IMR-90 (cell line): ENCODE data around the gene COL28A1. TPM values are rescaled to one million over a fixed set of nuclear protein-coding genes. Genes with fewer than 3 reads are reported as not detected.
"Not testable (repeated sequence)": the region's sequence is repeated elsewhere in the genome, so short reads cannot be mapped to it uniquely, and the experiment has no call there.

Experiments
- ATAC-seq: fragments of 200-7000 bp; cut with Tn5 transposase; 2 replicates; pipeline ENCODE4 v1.9.1; 2020; ENCODE audit warnings: low read depth, mild to moderate bottlenecking, moderate library complexity
- BruUV-seq: library from RNA; stranded (reverse); fragments of 400-500 nt; replicated peaks from 2 replicates; lab custom pipeline; 2021; lab: Mats Ljungman, UMichigan
- CTCF ChIA-PET: fragments of 300-600 bp; formaldehyde crosslinking; extraction: SDS; loops from one replicate; lab custom pipeline; 2021; ENCODE audit warnings: antibody characterized with exemption; lab: Yijun Ruan, JAX
- POLR2A ChIA-PET: fragments of 300-600 bp; sonication (Branson Sonifier 250); formaldehyde crosslinking; loops from one replicate; lab custom pipeline; 2022; ENCODE audit warnings: antibody characterized with exemption; ENCODE audit not compliant: unreplicated experiment; lab: Charles Lee
- DNase-seq: peaks from one replicate; pipeline ENCODE4 v3.0.0; 2013
- H2AFZ ChIP-seq: replicated peaks from 2 replicates; pipeline ENCODE3; 2013; ENCODE audit warnings: low read length, mild to moderate bottlenecking; ENCODE audit not compliant: poor library complexity
- H2AK5ac ChIP-seq: 2 replicates; pipeline ENCODE4 v1.6.1; 2013; ENCODE audit warnings: low read depth, low read length, inconsistent platforms
- H2AK9ac ChIP-seq: replicated peaks from 2 replicates; pipeline ENCODE3; 2013; ENCODE audit warnings: mild to moderate bottlenecking, low read depth, low read length, moderate library complexity; ENCODE audit not compliant: poor library complexity
- H2BK120ac ChIP-seq: 2 replicates; pipeline ENCODE4 v1.6.1; 2013; ENCODE audit warnings: low read depth, low read length, inconsistent platforms
- H2BK15ac ChIP-seq: 3 replicates; pipeline ENCODE4 v1.6.1; 2013; ENCODE audit warnings: low read depth, low read length, inconsistent platforms
- H2BK20ac ChIP-seq: 2 replicates; pipeline ENCODE4 v1.6.1; 2013; ENCODE audit warnings: low read depth, mild to moderate bottlenecking, inconsistent platforms, low read length, moderate library complexity
- H2BK5ac ChIP-seq: 2 replicates; pipeline ENCODE4 v1.6.1; 2013; ENCODE audit warnings: mild to moderate bottlenecking, low read depth, low read length, inconsistent platforms; ENCODE audit not compliant: poor library complexity, severe bottlenecking
- H3K14ac ChIP-seq: replicated peaks from 2 replicates; pipeline ENCODE4 v1.6.1; 2013; ENCODE audit warnings: low read depth, low read length, inconsistent platforms
- H3K18ac ChIP-seq: 2 replicates; pipeline ENCODE4 v1.6.1; 2013; ENCODE audit warnings: low read depth, low read length, control low read depth
- H3K23ac ChIP-seq: 2 replicates; pipeline ENCODE4 v1.6.1; 2013; ENCODE audit warnings: low read depth, low read length, inconsistent platforms
- H3K27ac ChIP-seq: 2 replicates; pipeline ENCODE4 v1.5.1; 2013; ENCODE audit warnings: mild to moderate bottlenecking, control low read depth, low read length; ENCODE audit not compliant: insufficient read depth
- H3K27me3 ChIP-seq: 2 replicates; pipeline ENCODE4 v1.6.1; 2013; ENCODE audit warnings: low read length; ENCODE audit not compliant: control insufficient read depth, insufficient read depth
- H3K36me3 ChIP-seq: 2 replicates; pipeline ENCODE4 v1.6.1; 2013; ENCODE audit warnings: low read length, mixed read lengths; ENCODE audit not compliant: control insufficient read depth, insufficient read depth
- H3K4ac ChIP-seq: 2 replicates; pipeline ENCODE4 v1.6.1; 2013; ENCODE audit warnings: low read depth, low read length, inconsistent platforms
- H3K4me1 ChIP-seq: 2 replicates; pipeline ENCODE4 v1.6.1; 2013; ENCODE audit warnings: low read length, mixed read lengths; ENCODE audit not compliant: control insufficient read depth, insufficient read depth
- H3K4me2 ChIP-seq: 2 replicates; pipeline ENCODE4 v1.6.1; 2013; ENCODE audit warnings: low read depth, mild to moderate bottlenecking, control low read depth, low read length, moderate library complexity
- H3K4me3 ChIP-seq: 2 replicates; pipeline ENCODE4 v1.5.1; 2013; ENCODE audit warnings: low read depth, mild to moderate bottlenecking, control low read depth, low read length, moderate library complexity; ENCODE audit not compliant: insufficient read depth
- H3K56ac ChIP-seq: 2 replicates; pipeline ENCODE4 v1.6.1; 2013; ENCODE audit warnings: low read length, inconsistent platforms; ENCODE audit not compliant: insufficient read depth; ENCODE audit errors: extremely low read depth
- H3K79me1 ChIP-seq, 2 experiments: 2 replicates each; pipeline ENCODE4 v1.6.1; 2013; ENCODE audit warnings: low read length in 2 of 2, inconsistent platforms in 1 of 2, low read depth in 1 of 2
- H3K9ac ChIP-seq: 2 replicates; pipeline ENCODE4 v1.6.1; 2013; ENCODE audit warnings: low read depth, low read length, control low read depth
- H3K9me1 ChIP-seq: 2 replicates; pipeline ENCODE4 v1.6.1; 2013; ENCODE audit warnings: low read length, inconsistent platforms; ENCODE audit not compliant: insufficient read depth
- H3K9me3 ChIP-seq: 2 replicates; pipeline ENCODE4 v1.6.1; 2013; ENCODE audit warnings: low read length; ENCODE audit not compliant: control insufficient read depth, insufficient read depth
- H4K20me1 ChIP-seq: 2 replicates; pipeline ENCODE4 v1.6.1; 2013; ENCODE audit warnings: low read length, inconsistent platforms; ENCODE audit not compliant: insufficient read depth
- H4K5ac ChIP-seq: 2 replicates; pipeline ENCODE4 v1.6.1; 2013; ENCODE audit warnings: mild to moderate bottlenecking, low read depth, low read length, control low read depth
- H4K8ac ChIP-seq, 2 experiments: 2 replicates each; pipeline ENCODE4 v1.6.1; 2013; ENCODE audit warnings: low read depth in 2 of 2, low read length in 2 of 2, control low read depth in 1 of 2, inconsistent platforms in 1 of 2
- H4K91ac ChIP-seq: 2 replicates; pipeline ENCODE4 v1.6.1; 2013; ENCODE audit warnings: low read depth, low read length, inconsistent platforms; ENCODE audit not compliant: insufficient read depth
- WGBS, 2 experiments: methylation state at CpG; one replicate each; pipeline versions ENCODE4 v1.1.5 to v1.1.7; 2013; ENCODE audit warnings: missing lambda C conversion rate in 2 of 2; ENCODE audit not compliant: insufficient read length in 1 of 2; ENCODE audit errors: extremely low coverage in 2 of 2; 5-methylcytosine and 5-hydroxymethylcytosine counted together
- dilution Hi-C: fragments of 300-500 bp; cut with HindIII; formaldehyde crosslinking; loops from one replicate; pipeline ENCODE4 v1.14.3; 2018; ENCODE audit warnings: low sequenced_read_pairs; ENCODE audit not compliant: unreplicated experiment
- in situ Hi-C: fragments of 300-500 bp; cut with MboI; formaldehyde crosslinking; loops from 3 replicates; pipeline ENCODE4 v1.14.3; 2019; ENCODE audit warnings: low sequenced_read_pairs, inconsistent platforms, mixed read lengths
- intact Hi-C: fragments of 100-400 bp; cut with micrococcal nuclease; formaldehyde crosslinking; loops from 2 replicates; pipeline ENCODE4 v1.10.0; 2022
- polyA plus RNA-seq, 3 experiments: library from polyadenylated mRNA; depleted of rRNA; stranded (reverse); fragments of >200 nt; gene quantifications; 2 replicates each; pipeline ENCODE4 v1.2.3, GENCODE V29; 2012; ENCODE audit warnings: low replicate concordance in 1 of 3
- total RNA-seq: library from RNA; depleted of rRNA; stranded (reverse); fragments of >200 nt; gene quantifications from 2 replicates; pipeline ENCODE4 v1.2.3, GENCODE V29; 2012

COL28A1 gene
- total and polyA plus RNA-seq, 2 of the 4 experiments (the other 2 are of a cell fraction) = under 0.01 to 0.05 TPM

DNA sequence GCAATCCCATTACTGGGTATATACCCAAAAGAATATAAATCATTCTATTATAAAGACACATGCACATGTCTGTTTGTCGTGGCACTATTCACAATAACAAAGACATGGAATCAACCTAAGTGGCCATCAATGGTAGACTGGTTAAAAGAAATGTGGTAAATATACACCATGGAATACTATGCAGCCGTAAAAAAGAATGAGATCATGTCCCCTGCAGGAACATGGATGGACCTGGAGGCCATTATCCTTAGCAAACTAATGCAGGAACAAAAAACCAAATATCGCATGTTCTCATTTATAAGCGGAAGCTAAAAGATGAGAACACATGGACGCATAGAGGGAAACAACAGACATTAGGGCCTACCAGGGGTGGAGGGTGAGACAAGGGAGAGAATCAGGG, 25.9 kb upstream of the COL28A1 start:
- H2AFZ ChIP-seq, H3K79me1 ChIP-seq, dilution Hi-C loops, H3K27me3 ChIP-seq, H3K18ac ChIP-seq, H2AK9ac ChIP-seq, H3K4ac ChIP-seq, H3K27ac ChIP-seq, H2BK15ac ChIP-seq, BruUV-seq, POLR2A ChIA-PET, H4K91ac ChIP-seq, CTCF ChIA-PET, H4K8ac ChIP-seq, H4K5ac ChIP-seq, H3K9ac ChIP-seq, intact Hi-C loops, H2BK5ac ChIP-seq, H3K56ac ChIP-seq, H2BK20ac ChIP-seq, H3K14ac ChIP-seq, H3K23ac ChIP-seq, in situ Hi-C loops, H2BK120ac ChIP-seq, H3K9me3 ChIP-seq, H3K4me3 ChIP-seq, H2AK5ac ChIP-seq, H3K36me3 ChIP-seq, H3K4me2 ChIP-seq, ATAC-seq, H4K20me1 ChIP-seq, DNase-seq, H3K9me1 ChIP-seq, H3K4me1 ChIP-seq: not testable (repeated sequence)
- no CpG with 5 or more reads among the region's 5 CpGs for WGBS, 2 experiments
